IPS-20b (cell line): ENCODE results near the gene TSPO.
"Not testable (repeated sequence)": the region's sequence is repeated elsewhere in the genome, so short reads cannot be mapped to it uniquely, and the experiment has no call there.

Source experiments
- H3K27ac ChIP-seq: one replicate; pipeline ENCODE4 v1.5.1; 2013; ENCODE audit warnings: low read length
- H3K27me3 ChIP-seq: 2 replicates; pipeline ENCODE4 v1.6.1; 2013; ENCODE audit warnings: mild to moderate bottlenecking, low read length, inconsistent platforms; ENCODE audit not compliant: insufficient read depth
- H3K36me3 ChIP-seq: 2 replicates; pipeline ENCODE4 v1.6.1; 2013; ENCODE audit warnings: low read depth, mild to moderate bottlenecking, inconsistent platforms, low read length, moderate library complexity; ENCODE audit not compliant: insufficient read depth
- H3K4me1 ChIP-seq: 2 replicates; pipeline ENCODE4 v1.6.1; 2013; ENCODE audit warnings: mild to moderate bottlenecking, control low read depth, inconsistent platforms, low read length, moderate library complexity; ENCODE audit not compliant: insufficient read depth
- H3K4me3 ChIP-seq: 2 replicates; pipeline ENCODE4 v1.5.1; 2013; ENCODE audit warnings: mild to moderate bottlenecking, low read length, inconsistent platforms
- H3K9ac ChIP-seq: 2 replicates; pipeline ENCODE4 v1.6.1; 2013; ENCODE audit warnings: low read depth, mild to moderate bottlenecking, inconsistent platforms, low read length, moderate library complexity
- H3K9me3 ChIP-seq: 2 replicates; pipeline ENCODE4 v1.6.1; 2013; ENCODE audit warnings: mild to moderate bottlenecking, low read depth, low read length, inconsistent platforms; ENCODE audit not compliant: insufficient read depth

The TSPO gene

GRCh38 chr22:43151251-43152002, at the start of gene TSPO:
TSPO (plus strand) TSS chr22:43151559; CDS start chr22:43159239, 7,680 bp downstream.
- Histone ChIP-seq H3K4me1 (no peaks in the 10 kb centered on the region), H3K9ac (no peak within 1 kb of the TSS), H3K9me3 (no peaks in the 10 kb centered on the region), H3K27ac (no peak within 1 kb of the TSS), H3K4me3 (peak within 1 kb of the TSS; percentile 66; the same call in 1 of the 2 replicates), H3K27me3 (peaks cover 26% of the 10 kb centered on the region), H3K36me3 (no peaks in the 10 kb centered on the region)

- H3K4me1 ChIP-seq, H3K4me3 ChIP-seq, H3K27me3 ChIP-seq, H3K9me3 ChIP-seq, H3K27ac ChIP-seq, H3K36me3 ChIP-seq, H3K9ac ChIP-seq: not testable (repeated sequence)
Observed at GRCh38 chr22:43104056-43104625, 47.2 kb upstream of the TSPO start.

GRCh38 chr22:43104950-43105349, 46.4 kb upstream of the TSPO start:
- H3K4me3 ChIP-seq, H3K9me3 ChIP-seq, H3K9ac ChIP-seq, H3K27ac ChIP-seq, H3K4me1 ChIP-seq, H3K36me3 ChIP-seq: not testable (repeated sequence)
- peaks cover 15% of the 10 kb centered on the region for H3K27me3 ChIP-seq

- H3K9ac ChIP-seq, result no peak overlapping the region
- H3K27me3 ChIP-seq, result peaks cover 29% of the 10 kb centered on the region
- no peak overlapping the region for H3K27ac ChIP-seq
- no peak overlapping the region for H3K4me3 ChIP-seq
- H3K9me3 ChIP-seq, result no peaks in the 10 kb centered on the region
- H3K36me3 ChIP-seq, result no peaks in the 10 kb centered on the region
- no peaks in the 10 kb centered on the region; the same call in 1 of the 2 replicates for H3K4me1 ChIP-seq
Observed at GRCh38 chr22:43106302-43106701, 45.1 kb upstream of the TSPO start.

GRCh38 chr22:43109511-43109910, 41.8 kb upstream of the TSPO start:
- Histone ChIP-seq H3K9ac (no peak overlapping the region), H3K27ac (no peak overlapping the region), H3K4me1 (peaks cover 6% of the 10 kb centered on the region; the same call in 1 of the 2 replicates), H3K36me3 (no peaks in the 10 kb centered on the region), H3K9me3 (no peaks in the 10 kb centered on the region), H3K27me3 (peaks cover 59% of the 10 kb centered on the region), H3K4me3 (no peak overlapping the region; the same call in 1 of the 2 replicates)

GRCh38 chr22:43109921-43110443, 41.4 kb upstream of the TSPO start:
- H3K9me3 ChIP-seq, result no peaks in the 10 kb centered on the region
- peaks cover 64% of the 10 kb centered on the region for H3K27me3 ChIP-seq
- H3K4me1 ChIP-seq, result peaks cover 6% of the 10 kb centered on the region; the same call in 1 of the 2 replicates
- H3K4me3 ChIP-seq, result peak overlapping the region; percentile 78
- H3K9ac ChIP-seq, result peak overlapping the region; percentile 37; the same call in 1 of the 2 replicates
- H3K36me3 ChIP-seq, result no peaks in the 10 kb centered on the region
- no peak overlapping the region for H3K27ac ChIP-seq

GRCh38 chr22:43110444-43110926, 40.9 kb upstream of the TSPO start, which contains the start of gene BIK:
BIK (plus strand) TSS chr22:43110750; CDS start chr22:43124023, 13,273 bp downstream.
- H3K4me1 ChIP-seq, result peaks cover 6% of the 10 kb centered on the region; the same call in 1 of the 2 replicates
- no peaks in the 10 kb centered on the region for H3K9me3 ChIP-seq
- H3K4me3 ChIP-seq, result peak within 1 kb of the TSS; percentile 78
- H3K36me3 ChIP-seq, result no peaks in the 10 kb centered on the region
- H3K27me3 ChIP-seq, result peaks cover 66% of the 10 kb centered on the region
- no peak within 1 kb of the TSS for H3K27ac ChIP-seq
- H3K9ac ChIP-seq, result peak within 1 kb of the TSS; percentile 53

- peak overlapping the region; percentile 61 for H3K4me3 ChIP-seq
- H3K4me1 ChIP-seq, result peaks cover 6% of the 10 kb centered on the region; the same call in 1 of the 2 replicates
- no peak overlapping the region for H3K27ac ChIP-seq
- no peaks in the 10 kb centered on the region for H3K36me3 ChIP-seq
- H3K9me3 ChIP-seq, result no peaks in the 10 kb centered on the region
- H3K9ac ChIP-seq, result peak overlapping the region; percentile 53
- peaks cover 66% of the 10 kb centered on the region for H3K27me3 ChIP-seq
Observed at GRCh38 chr22:43110927-43111623, 40.3 kb upstream of the TSPO start.

GRCh38 chr22:43113526-43114251, 37.7 kb upstream of the TSPO start:
- no peak overlapping the region for H3K4me3 ChIP-seq
- no peaks in the 10 kb centered on the region for H3K36me3 ChIP-seq
- no peaks in the 10 kb centered on the region for H3K9me3 ChIP-seq
- no peak overlapping the region for H3K9ac ChIP-seq
- H3K27ac ChIP-seq, result no peak overlapping the region
- H3K27me3 ChIP-seq, result peaks cover 63% of the 10 kb centered on the region
- peaks cover 6% of the 10 kb centered on the region; the same call in 1 of the 2 replicates for H3K4me1 ChIP-seq

- Histone ChIP-seq H3K4me3 (no peak overlapping the region), H3K9ac (no peak overlapping the region), H3K36me3 (no peaks in the 10 kb centered on the region), H3K27ac (no peak overlapping the region), H3K4me1 (peaks cover 6% of the 10 kb centered on the region; the same call in 1 of the 2 replicates), H3K27me3 (peaks cover 50% of the 10 kb centered on the region), H3K9me3 (no peaks in the 10 kb centered on the region)
Observed at GRCh38 chr22:43114958-43115357, 36.4 kb upstream of the TSPO start.

GRCh38 chr22:43116932-43117331, 34.4 kb upstream of the TSPO start:
- Histone ChIP-seq H3K9me3 (no peaks in the 10 kb centered on the region), H3K36me3 (no peaks in the 10 kb centered on the region), H3K27ac (no peak overlapping the region), H3K27me3 (peaks cover 31% of the 10 kb centered on the region), H3K4me1 (peaks cover under 1% of the 10 kb centered on the region; the same call in 1 of the 2 replicates), H3K4me3 (no peak overlapping the region), H3K9ac (no peak overlapping the region)
